Esophagus muscularis mucosa (tissue), 4 donors: Measurements from ENCODE around the gene MED25. TPM values are rescaled to one million over a fixed set of nuclear protein-coding genes. Genes with fewer than 3 reads are reported as not detected.

ENCODE experiments used
- DNase-seq: peaks from one replicate; pipeline ENCODE4 v3.0.0-alpha.2; 2017; ENCODE audit errors: extremely low spot score
- H3K27ac ChIP-seq, 4 donors: fragments of 200-600 bp; sonication (generic); replicated peaks in 1 of 4; 1 replicate in 3 of 4; 2 replicates in 1 of 4; pipeline ENCODE4 v1.5.1; 2016 to 2019; ENCODE audit warnings: mild to moderate bottlenecking in 1 of 4
- H3K27me3 ChIP-seq, 4 donors: fragments of 200-600 bp; sonication (generic); one replicate each; pipeline versions ENCODE4 v1.5.1 to v1.6.0; 2016 to 2019
- H3K36me3 ChIP-seq, 4 donors: fragments of 200-600 bp; sonication (generic); one replicate each; pipeline ENCODE4 v1.5.1; 2016 to 2019
- H3K4me1 ChIP-seq, 4 donors: fragments of 200-600 bp; sonication (generic); one replicate each; pipeline ENCODE4 v1.5.1; 2016 to 2019
- H3K4me3 ChIP-seq, 4 donors: fragments of 200-600 bp; sonication (generic); 1 replicate in 2 of 4; 2 replicates in 2 of 4; pipeline ENCODE4 v1.5.1; 2016 to 2019; ENCODE audit warnings: mild to moderate bottlenecking in 4 of 4, moderate library complexity in 1 of 4
- H3K9me3 ChIP-seq, 4 donors: fragments of 200-600 bp; sonication (generic); 1 replicate in 3 of 4; 2 replicates in 1 of 4; pipeline ENCODE4 v1.5.1; 2016 to 2019
- EP300 ChIP-seq: sonication (generic); formaldehyde crosslinking; IDR thresholded peaks from one replicate; pipeline ENCODE4 v1.6.1; 2017; ENCODE audit warnings: antibody characterized with exemption
- POLR2A ChIP-seq: fragments of 450-650 bp; IDR thresholded peaks from one replicate; pipeline ENCODE4 v1.6.1; 2017; ENCODE audit warnings: antibody characterized with exemption, moderate library complexity, mild to moderate bottlenecking, low read depth
- POLR2AphosphoS5 ChIP-seq, 2 donors: sonication (generic); formaldehyde crosslinking; IDR thresholded peaks; one replicate each; pipeline ENCODE4 v1.6.1; 2017; ENCODE audit warnings: antibody characterized with exemption in 2 of 2
- WGBS: methylation state at CpG from one replicate; pipeline ENCODE4 v1.1.5; 2018; 5-methylcytosine and 5-hydroxymethylcytosine counted together
- intact Hi-C: fragments of 100-400 bp; cut with DNase I; formaldehyde crosslinking; loops from one replicate; pipeline ENCODE4 v1.15.1; 2023
- total RNA-seq, 4 donors: library from RNA; depleted of rRNA; stranded (reverse); fragments of >200 nt; gene quantifications; one replicate each; pipeline versions ENCODE4 v1.1.0 to v1.2.1, GENCODE V29; 2016
- TF ChIP-seq, protein P1 (sequence below), 3 experiments: fragments of 200-600 bp in 2 of 3; fragments of 450-650 bp in 1 of 3; sonication (generic) in 2 of 3; IDR thresholded peaks; one replicate each; pipeline ENCODE4 v1.5.1; 2017 to 2019; ENCODE audit warnings: antibody characterized with exemption in 3 of 3, mild to moderate bottlenecking in 2 of 3, moderate library complexity in 1 of 3

MED25 gene
- total RNA-seq, 4 donors from 2014 or later, result 22.5 to 36.0 (median 34.1) TPM

DNA sequence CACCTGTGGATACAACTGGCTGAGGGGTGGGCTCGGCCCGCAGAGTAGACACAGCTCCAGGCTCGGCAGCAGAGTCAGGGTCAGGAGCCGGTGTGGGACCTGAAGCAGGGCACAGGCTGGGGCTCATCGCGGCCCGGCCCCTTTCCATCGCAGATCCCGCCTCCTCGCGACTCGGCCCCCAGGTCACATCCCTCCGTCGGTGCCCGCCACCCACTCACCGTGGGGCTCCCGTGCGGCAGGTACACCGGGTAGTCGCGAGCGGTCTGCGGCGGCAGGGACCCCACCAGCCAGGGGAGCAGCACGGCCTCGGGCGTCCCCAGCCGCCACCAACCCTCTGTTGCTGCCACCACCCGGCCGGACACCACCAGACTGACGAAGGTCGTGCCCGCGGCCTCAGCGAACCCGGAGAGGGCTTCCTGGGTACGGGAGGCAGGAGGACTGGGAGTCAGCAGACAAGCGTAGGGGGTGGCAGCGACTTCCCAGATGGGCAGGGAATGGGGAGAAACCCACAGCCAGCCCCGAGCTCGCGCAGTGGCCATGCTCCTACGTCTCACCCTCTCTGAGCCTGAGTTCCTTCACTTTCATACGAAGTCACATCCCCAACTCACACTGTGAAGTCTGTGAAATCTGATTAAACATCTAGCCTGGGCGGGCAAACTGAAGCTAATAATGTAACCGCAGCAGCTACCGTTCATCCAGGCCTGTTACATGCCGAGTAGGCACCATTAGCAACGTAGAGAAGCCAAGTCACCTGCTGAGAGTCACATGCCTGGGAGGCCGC, 8.7 kb upstream of the MED25 start:
- no peak for DNase-seq
- no peak for TF ChIP-seq EP300
- no peak for TF ChIP-seq POLR2A
- TF ChIP-seq, protein P1, sequence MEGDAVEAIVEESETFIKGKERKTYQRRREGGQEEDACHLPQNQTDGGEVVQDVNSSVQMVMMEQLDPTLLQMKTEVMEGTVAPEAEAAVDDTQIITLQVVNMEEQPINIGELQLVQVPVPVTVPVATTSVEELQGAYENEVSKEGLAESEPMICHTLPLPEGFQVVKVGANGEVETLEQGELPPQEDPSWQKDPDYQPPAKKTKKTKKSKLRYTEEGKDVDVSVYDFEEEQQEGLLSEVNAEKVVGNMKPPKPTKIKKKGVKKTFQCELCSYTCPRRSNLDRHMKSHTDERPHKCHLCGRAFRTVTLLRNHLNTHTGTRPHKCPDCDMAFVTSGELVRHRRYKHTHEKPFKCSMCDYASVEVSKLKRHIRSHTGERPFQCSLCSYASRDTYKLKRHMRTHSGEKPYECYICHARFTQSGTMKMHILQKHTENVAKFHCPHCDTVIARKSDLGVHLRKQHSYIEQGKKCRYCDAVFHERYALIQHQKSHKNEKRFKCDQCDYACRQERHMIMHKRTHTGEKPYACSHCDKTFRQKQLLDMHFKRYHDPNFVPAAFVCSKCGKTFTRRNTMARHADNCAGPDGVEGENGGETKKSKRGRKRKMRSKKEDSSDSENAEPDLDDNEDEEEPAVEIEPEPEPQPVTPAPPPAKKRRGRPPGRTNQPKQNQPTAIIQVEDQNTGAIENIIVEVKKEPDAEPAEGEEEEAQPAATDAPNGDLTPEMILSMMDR (IDR thresholded peaks at IDR 0.05), result peak in 1 of 3 experiments; percentile 9
- peak; percentile 30 to 46 for TF ChIP-seq POLR2AphosphoS5 (IDR thresholded peaks at IDR 0.05)
- intact Hi-C loops, result no loop called here
- no peaks in the 10 kb centered on the region for H3K27me3 ChIP-seq
- H3K9me3 ChIP-seq, result no peaks in the 10 kb centered on the region
- H3K4me1 ChIP-seq, result peaks cover 28 to 51% (median 40%) of the 10 kb centered on the region in 4 donors
- peak overlapping the region; percentile 82 to 90 (median 86) for H3K27ac ChIP-seq
- H3K36me3 ChIP-seq, result peaks cover 10 to 36% (median 33%) of the 10 kb centered on the region in 4 donors
- H3K4me3 ChIP-seq, result peak overlapping the region; percentile 67 to 94 (median 76)
- WGBS, result 25% methylated on average over 21 of the region's 50 CpGs

DNA sequence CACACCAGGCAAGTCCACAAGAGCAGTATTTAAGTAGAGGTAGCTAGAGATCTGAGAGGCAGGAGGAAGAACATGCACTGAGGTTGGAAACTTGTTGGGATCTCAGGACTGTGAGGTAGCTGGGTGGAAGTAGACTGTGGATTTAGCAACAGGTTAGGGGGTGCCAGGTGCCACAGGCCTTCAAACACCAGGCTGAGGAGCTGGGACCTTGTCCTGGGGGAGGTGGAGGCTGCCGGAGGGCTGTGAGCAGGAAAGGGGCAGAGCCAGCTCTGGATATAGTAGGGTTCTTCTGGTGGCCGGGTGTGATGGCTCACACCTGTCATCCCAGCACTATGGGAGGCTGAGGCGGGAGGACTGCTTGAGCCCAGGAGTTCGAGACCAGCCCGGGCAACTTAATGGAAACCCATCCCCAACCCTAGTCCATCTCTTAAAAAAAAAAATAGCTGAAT, 8.1 kb upstream of the MED25 start:
- Histone ChIP-seq H3K27ac (peak overlapping the region; percentile 82 to 90 (median 86)), H3K36me3 (peaks cover 10 to 30% (median 27%) of the 10 kb centered on the region in 4 donors), H3K27me3 (no peaks in the 10 kb centered on the region), H3K4me3 (peak overlapping the region; percentile 67 to 94 (median 76)), H3K4me1 (peaks cover 28 to 53% (median 42%) of the 10 kb centered on the region in 4 donors), H3K9me3 (no peaks in the 10 kb centered on the region)
- no peak for DNase-seq
- TF ChIP-seq POLR2AphosphoS5 (IDR thresholded peaks at IDR 0.05), result no peak
- no peak for TF ChIP-seq POLR2A
- TF ChIP-seq, protein P1 (IDR thresholded peaks at IDR 0.05), result no peak
- no peak for TF ChIP-seq EP300
- WGBS, result 88% methylated on average over 4 of the region's 5 CpGs
- intact Hi-C loops, result loop anchor here (5.0 kb wide), 1 partner anchor 67 kb away; the partner anchor contains the start of genes AKT1S1 and TBC1D17

DNA sequence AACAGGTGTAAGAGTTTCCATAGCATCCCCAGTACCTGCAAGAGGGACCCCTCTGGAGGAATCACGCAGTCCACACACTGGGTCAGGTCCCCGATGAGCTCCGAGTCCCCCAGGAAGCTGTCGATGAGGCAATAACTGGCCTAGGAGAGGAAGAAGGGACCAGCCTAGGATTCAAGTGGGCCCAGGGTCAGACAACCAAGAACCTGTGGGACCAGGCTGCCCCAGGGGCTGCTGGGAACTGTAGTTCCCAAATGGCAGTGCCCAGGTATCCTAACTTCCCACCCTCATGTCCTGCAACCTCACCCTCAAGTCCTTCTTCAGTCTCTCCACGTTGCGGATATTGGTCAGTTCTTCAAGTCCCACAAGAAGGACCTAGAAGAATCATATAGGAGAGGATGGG, 6.8 kb upstream of the MED25 start:
- no peak for DNase-seq
- H3K4me1 ChIP-seq, result peaks cover 28 to 50% (median 41%) of the 10 kb centered on the region in 4 donors
- no peak overlapping the region for H3K27ac ChIP-seq
- intact Hi-C loops, result loop anchor here (5.0 kb wide), 1 partner anchor 66 kb away; the partner anchor contains the start of genes AKT1S1 and TBC1D17
- 95% methylated on average over 6 of the region's 6 CpGs for WGBS
- H3K4me3 ChIP-seq, result no peak overlapping the region
- H3K27me3 ChIP-seq, result no peaks in the 10 kb centered on the region
- H3K9me3 ChIP-seq, result no peaks in the 10 kb centered on the region
- H3K36me3 ChIP-seq, result peaks cover 7 to 17% (median 15%) of the 10 kb centered on the region in 4 donors
- no peak for TF ChIP-seq EP300
- TF ChIP-seq, protein P1 (IDR thresholded peaks at IDR 0.05), result no peak
- no peak for TF ChIP-seq POLR2AphosphoS5 (IDR thresholded peaks at IDR 0.05)
- TF ChIP-seq POLR2A, result no peak

DNA sequence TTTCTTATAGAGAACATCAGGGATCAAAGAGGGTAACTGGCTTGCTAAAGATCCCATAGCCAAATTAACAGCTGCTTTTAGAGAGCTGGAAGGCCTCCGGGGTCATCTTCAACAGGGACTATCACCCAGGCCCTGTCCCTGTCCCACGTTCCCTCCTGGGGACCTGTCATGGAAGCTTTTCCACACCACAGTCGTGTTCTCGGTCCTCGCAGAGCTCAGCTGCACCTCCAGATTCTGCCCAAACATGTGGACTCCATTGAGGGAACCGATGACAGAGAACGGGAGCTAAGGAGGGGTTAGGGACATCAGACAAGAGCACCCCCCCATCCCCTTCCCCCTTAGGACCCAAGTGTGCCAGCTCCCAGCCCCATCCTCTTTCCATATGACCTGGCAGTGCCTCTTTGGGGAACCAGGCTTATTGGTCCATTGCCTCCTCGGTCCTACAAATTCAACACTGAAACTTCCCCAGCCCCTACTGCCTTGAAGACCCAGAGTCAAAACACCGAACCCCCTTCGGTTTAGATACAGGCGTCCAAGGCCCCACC, 5.6 kb upstream of the MED25 start:
- WGBS, result 55% methylated on average over 8 of the region's 11 CpGs
- H3K9me3 ChIP-seq, result no peaks in the 10 kb centered on the region
- intact Hi-C loops, result loop anchor here (5.0 kb wide), 1 partner anchor 65 kb away; the partner anchor contains the start of genes AKT1S1 and TBC1D17
- TF ChIP-seq POLR2A (no peak), POLR2AphosphoS5 (IDR thresholded peaks at IDR 0.05) (no peak), EP300 (no peak)
- TF ChIP-seq, protein P1 (IDR thresholded peaks at IDR 0.05), result no peak
- peaks cover 0 to 5% (median 3%) of the 10 kb centered on the region in 4 donors for H3K36me3 ChIP-seq
- H3K4me1 ChIP-seq, result peaks cover 36 to 58% (median 49%) of the 10 kb centered on the region in 4 donors
- no peaks in the 10 kb centered on the region for H3K27me3 ChIP-seq
- DNase-seq, result no peak
- peak overlapping the region; percentile 84 to 92 (median 86) for H3K27ac ChIP-seq
- peak overlapping the region; percentile 66 to 70 (median 67) for H3K4me3 ChIP-seq
